ENCODE results near the gene DISP2.

- no peak for TF ChIP-seq CTCF (IDR thresholded peaks at IDR 0.05; ENCODE audit: borderline replicate concordance, extremely low read depth, low read length, poor library complexity, severe bottlenecking)
- TF ChIP-seq EZH2 (IDR thresholded peaks at IDR 0.05; ENCODE audit: borderline replicate concordance, low read depth, low read length, severe bottlenecking), result no peak
These were observed 67.7 kb downstream of the DISP2 start for GRCh38 chr15:40425681-40426080.
